Natural killer cell treated with Interleukin-12 subunit alpha and Interleukin-12 subunit beta and Interleukin-15 and Interleukin-18, amount 100 ng/mL, for 72 hours (primary cell): ENCODE measurements around the gene SLC22A15. TPM values are rescaled to one million over a fixed set of nuclear protein-coding genes. Genes with fewer than 3 reads are reported as not detected.
"Not testable (repeated sequence)": the region's sequence is repeated elsewhere in the genome, so short reads cannot be mapped to it uniquely, and the experiment has no call there.

Source experiments
- ATAC-seq, 2 donors: fragments of 150-1000 bp; cut with Tn5 transposase in 1 of 2; sonication (Bioruptor Pico), chemical (Tn5 transposase) in 1 of 2; 2 replicates each; pipeline ENCODE4 v1.10.0; 2021
- DNase-seq: peaks from one replicate; pipeline ENCODE4 v3.0.0; 2022; ENCODE audit warnings: low spot score
- H3K27ac Mint-ChIP-seq, 2 donors: 1 replicate in 1 of 2; 2 replicates in 1 of 2; pipeline ENCODE4 v1.8.0; 2022; ENCODE audit warnings: mixed read lengths in 2 of 2, mild to moderate bottlenecking in 1 of 2, moderate library complexity in 1 of 2
- H3K27me3 Mint-ChIP-seq, 2 donors: 1 replicate in 1 of 2; 2 replicates in 1 of 2; pipeline ENCODE4 v1.8.0; 2022; ENCODE audit warnings: mixed read lengths in 2 of 2
- H3K36me3 Mint-ChIP-seq: one replicate; pipeline ENCODE4 v1.8.0; 2022; ENCODE audit warnings: mixed read lengths
- H3K4me1 Mint-ChIP-seq, 2 donors: 1 replicate in 1 of 2; 2 replicates in 1 of 2; pipeline ENCODE4 v1.8.0; 2022; ENCODE audit warnings: low read depth in 2 of 2, mixed read lengths in 2 of 2, mild to moderate bottlenecking in 1 of 2
- H3K4me3 Mint-ChIP-seq: one replicate; pipeline ENCODE4 v1.8.0; 2022; ENCODE audit warnings: mixed read lengths
- H3K9me3 Mint-ChIP-seq: 2 replicates; pipeline ENCODE4 v1.8.0; 2022; ENCODE audit warnings: mixed read lengths
- total RNA-seq, 2 donors: library from RNA; stranded (reverse); gene quantifications; one replicate each; pipeline ENCODE4 v1.2.3, GENCODE V29; 2022

Gene SLC22A15
- total RNA-seq, 2 donors from 2014 or later = 5.0 to 5.6 TPM

GRCh38 chr1:115991909-115992308, 15.6 kb downstream of the SLC22A15 start:
- no peak for ATAC-seq
- Mint-ChIP-seq H3K9me3 (no peaks in the 10 kb centered on the region), H3K27me3 (no peaks in the 10 kb centered on the region), H3K4me3 (no peak overlapping the region), H3K4me1 (peaks cover 5 to 11% of the 10 kb centered on the region in 2 donors), H3K27ac (no peak overlapping the region), H3K36me3 (peaks cover 2% of the 10 kb centered on the region)
- DNase-seq = no peak

- not testable (repeated sequence) for H3K27ac Mint-ChIP-seq, ATAC-seq, DNase-seq, H3K4me3 Mint-ChIP-seq, H3K4me1 Mint-ChIP-seq, H3K27me3 Mint-ChIP-seq
- Mint-ChIP-seq H3K9me3 (peaks cover 11% of the 10 kb centered on the region), H3K36me3 (peaks cover 43% of the 10 kb centered on the region)
Observed at GRCh38 chr1:115997921-115998320, 21.6 kb downstream of the SLC22A15 start.

- no peak overlapping the region for H3K27ac Mint-ChIP-seq
- ATAC-seq (no peak), DNase-seq (no peak)
- H3K9me3 Mint-ChIP-seq = peaks cover 11% of the 10 kb centered on the region
- H3K4me1 Mint-ChIP-seq = peaks cover 10 to 11% of the 10 kb centered on the region in 2 donors
- no peaks in the 10 kb centered on the region for H3K27me3 Mint-ChIP-seq
- H3K4me3 Mint-ChIP-seq = no peak overlapping the region
- peaks cover 46% of the 10 kb centered on the region for H3K36me3 Mint-ChIP-seq
Observed at GRCh38 chr1:116001739-116002487, 25.6 kb downstream of the SLC22A15 start.

GRCh38 chr1:116002781-116003420, 26.6 kb downstream of the SLC22A15 start:
- H3K4me3 Mint-ChIP-seq = no peak overlapping the region
- peaks cover 8% of the 10 kb centered on the region for H3K9me3 Mint-ChIP-seq
- no peaks in the 10 kb centered on the region for H3K27me3 Mint-ChIP-seq
- H3K4me1 Mint-ChIP-seq = peaks cover 12 to 13% of the 10 kb centered on the region in 2 donors
- DNase-seq = no peak
- peaks cover 36% of the 10 kb centered on the region for H3K36me3 Mint-ChIP-seq
- no peak for ATAC-seq
- H3K27ac Mint-ChIP-seq = no peak overlapping the region

GRCh38 chr1:116003823-116004222, 27.5 kb downstream of the SLC22A15 start:
- DNase-seq = no peak
- H3K9me3 Mint-ChIP-seq = peaks cover 3% of the 10 kb centered on the region
- H3K27ac Mint-ChIP-seq = no peak overlapping the region
- H3K36me3 Mint-ChIP-seq = peaks cover 27% of the 10 kb centered on the region
- no peaks in the 10 kb centered on the region for H3K27me3 Mint-ChIP-seq
- peaks cover 12 to 13% of the 10 kb centered on the region in 2 donors for H3K4me1 Mint-ChIP-seq
- no peak overlapping the region for H3K4me3 Mint-ChIP-seq
- ATAC-seq = no peak

GRCh38 chr1:116006486-116006964, 30.2 kb downstream of the SLC22A15 start:
- no peaks in the 10 kb centered on the region for H3K9me3 Mint-ChIP-seq
- ATAC-seq = peak; percentile 84 to 94
- H3K4me3 Mint-ChIP-seq = peak overlapping the region; percentile 83
- H3K36me3 Mint-ChIP-seq = peaks cover 8% of the 10 kb centered on the region
- peak overlapping the region; percentile 78 to 89 for H3K27ac Mint-ChIP-seq
- H3K27me3 Mint-ChIP-seq = no peaks in the 10 kb centered on the region
- no peak for DNase-seq
- H3K4me1 Mint-ChIP-seq = peaks cover 12 to 13% of the 10 kb centered on the region in 2 donors

GRCh38 chr1:116008656-116009390, 32.5 kb downstream of the SLC22A15 start:
- H3K4me3 Mint-ChIP-seq = no peak overlapping the region
- H3K9me3 Mint-ChIP-seq = no peaks in the 10 kb centered on the region
- H3K27ac Mint-ChIP-seq = peak overlapping the region in 1 of 2 donors; percentile 89
- H3K4me1 Mint-ChIP-seq = peaks cover 12 to 13% of the 10 kb centered on the region in 2 donors
- ATAC-seq = no peak
- H3K27me3 Mint-ChIP-seq = no peaks in the 10 kb centered on the region
- H3K36me3 Mint-ChIP-seq = peaks cover under 1% of the 10 kb centered on the region
- DNase-seq = no peak

- peaks cover 0 to 6% of the 10 kb centered on the region in 2 donors for H3K4me1 Mint-ChIP-seq
- H3K4me3 Mint-ChIP-seq = no peak overlapping the region
- no peak for DNase-seq
- no peak for ATAC-seq
- no peaks in the 10 kb centered on the region for H3K27me3 Mint-ChIP-seq
- H3K9me3 Mint-ChIP-seq = no peaks in the 10 kb centered on the region
- no peak overlapping the region for H3K27ac Mint-ChIP-seq
- no peaks in the 10 kb centered on the region for H3K36me3 Mint-ChIP-seq
Observed at GRCh38 chr1:116012716-116013115, 36.4 kb downstream of the SLC22A15 start.

- ATAC-seq (no peak), DNase-seq (no peak)
- Mint-ChIP-seq H3K4me1 (peaks cover 0 to 8% of the 10 kb centered on the region in 2 donors), H3K27me3 (no peaks in the 10 kb centered on the region), H3K27ac (no peak overlapping the region), H3K36me3 (no peaks in the 10 kb centered on the region), H3K9me3 (no peaks in the 10 kb centered on the region), H3K4me3 (no peak overlapping the region)
Observed at GRCh38 chr1:116015679-116016078, 39.4 kb downstream of the SLC22A15 start.

GRCh38 chr1:116018007-116018406, 41.7 kb downstream of the SLC22A15 start:
- no peaks in the 10 kb centered on the region for H3K36me3 Mint-ChIP-seq
- no peak for ATAC-seq
- peaks cover 0 to 9% of the 10 kb centered on the region in 2 donors for H3K4me1 Mint-ChIP-seq
- H3K4me3 Mint-ChIP-seq = no peak overlapping the region
- no peak for DNase-seq
- no peak overlapping the region for H3K27ac Mint-ChIP-seq
- no peaks in the 10 kb centered on the region for H3K27me3 Mint-ChIP-seq
- H3K9me3 Mint-ChIP-seq = no peaks in the 10 kb centered on the region

GRCh38 chr1:116019653-116020253, 43.4 kb downstream of the SLC22A15 start:
- ATAC-seq (no peak), DNase-seq (no peak)
- no peaks in the 10 kb centered on the region for H3K9me3 Mint-ChIP-seq
- no peak overlapping the region for H3K27ac Mint-ChIP-seq
- H3K36me3 Mint-ChIP-seq = no peaks in the 10 kb centered on the region
- H3K27me3 Mint-ChIP-seq = no peaks in the 10 kb centered on the region
- H3K4me1 Mint-ChIP-seq = peaks cover 0 to 9% of the 10 kb centered on the region in 2 donors
- H3K4me3 Mint-ChIP-seq = no peak overlapping the region

GRCh38 chr1:116020668-116021272, 44.5 kb downstream of the SLC22A15 start:
- H3K4me1 Mint-ChIP-seq = peaks cover 0 to 9% of the 10 kb centered on the region in 2 donors
- H3K9me3 Mint-ChIP-seq = no peaks in the 10 kb centered on the region
- H3K4me3 Mint-ChIP-seq = no peak overlapping the region
- no peak overlapping the region for H3K27ac Mint-ChIP-seq
- H3K36me3 Mint-ChIP-seq = no peaks in the 10 kb centered on the region
- DNase-seq (peak; percentile 66), ATAC-seq (peak; percentile 69 to 72)
- H3K27me3 Mint-ChIP-seq = no peaks in the 10 kb centered on the region

GRCh38 chr1:116024626-116025025, 48.3 kb downstream of the SLC22A15 start:
- H3K36me3 Mint-ChIP-seq = no peaks in the 10 kb centered on the region
- no peaks in the 10 kb centered on the region for H3K9me3 Mint-ChIP-seq
- H3K27me3 Mint-ChIP-seq = no peaks in the 10 kb centered on the region
- H3K4me1 Mint-ChIP-seq = peaks cover 0 to 3% of the 10 kb centered on the region in 2 donors
- no peak for ATAC-seq
- DNase-seq = no peak
- H3K27ac Mint-ChIP-seq = no peak overlapping the region
- no peak overlapping the region for H3K4me3 Mint-ChIP-seq
